Stimulated activated naive CD8-positive, alpha-beta T cell treated with anti-CD3 and anti-CD28 coated beads, Interleukin-15, Interleukin-2, amounts not matched to agents 100 ng/mL and 50 ng/mL, for 24 hours (primary cell): ENCODE results near the gene PCBP1.
"Not testable (repeated sequence)": the region's sequence is repeated elsewhere in the genome, so short reads cannot be mapped to it uniquely, and the experiment has no call there.

Experiments used
- H3K27ac Mint-ChIP-seq: one replicate; pipeline ENCODE4 v1.8.0; 2021; ENCODE audit warnings: mild to moderate bottlenecking, mixed read lengths
- H3K27me3 Mint-ChIP-seq: one replicate; pipeline ENCODE4 v1.8.0; 2021; ENCODE audit warnings: mixed read lengths
- H3K36me3 Mint-ChIP-seq: one replicate; pipeline ENCODE4 v1.8.0; 2021; ENCODE audit warnings: low read depth, mixed read lengths
- H3K4me1 Mint-ChIP-seq: one replicate; pipeline ENCODE4 v1.8.0; 2021; ENCODE audit warnings: low read depth, mixed read lengths
- H3K4me3 Mint-ChIP-seq: one replicate; pipeline ENCODE4 v1.8.0; 2021; ENCODE audit warnings: mild to moderate bottlenecking, mixed read lengths
- H3K9me3 Mint-ChIP-seq: one replicate; pipeline ENCODE4 v1.8.0; 2021; ENCODE audit warnings: mixed read lengths

The PCBP1 gene

DNA sequence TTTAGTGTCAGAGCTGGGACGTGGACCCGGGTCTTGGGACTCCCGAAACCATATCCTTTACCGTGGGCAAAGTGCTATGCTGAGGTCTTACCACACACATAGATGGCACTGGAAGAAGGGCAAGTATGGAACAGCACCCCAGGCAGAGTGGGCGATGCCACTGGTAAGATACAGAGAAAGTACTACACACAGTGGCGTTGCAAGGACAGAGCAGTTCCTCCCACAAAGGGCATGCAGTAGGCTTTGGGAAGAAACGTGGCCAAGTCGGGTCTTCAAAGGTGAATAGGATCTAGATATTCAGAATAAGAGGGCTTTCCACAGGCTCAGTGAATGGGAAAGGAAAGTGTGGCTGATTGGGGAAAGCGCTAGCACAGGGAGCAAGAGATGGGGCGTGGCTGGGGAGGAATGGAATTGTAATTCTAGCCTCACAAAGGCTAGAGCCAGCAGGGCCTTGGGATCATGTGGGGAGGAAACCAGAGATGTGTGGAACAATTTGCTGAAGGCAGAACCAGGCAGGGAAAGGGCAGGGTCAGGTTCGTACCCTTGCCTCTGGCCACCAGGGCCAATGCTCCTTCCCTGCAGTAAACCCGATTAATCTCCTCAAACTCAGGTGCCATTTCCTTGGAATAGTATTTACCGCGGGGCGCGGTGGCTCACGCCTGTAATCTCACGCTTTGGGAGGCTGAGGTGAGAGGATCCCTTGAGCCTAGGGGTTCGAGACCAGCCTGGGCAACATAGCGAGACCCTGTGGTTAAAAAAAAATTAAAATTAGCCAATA is 36.0 kb downstream of the PCBP1 start:
- H3K9me3 Mint-ChIP-seq, result no peaks in the 10 kb centered on the region
- peak overlapping the region; percentile 99 for H3K27ac Mint-ChIP-seq
- H3K4me1 Mint-ChIP-seq, result peaks cover 88% of the 10 kb centered on the region
- peak overlapping the region; percentile 92 for H3K4me3 Mint-ChIP-seq
- peaks cover 8% of the 10 kb centered on the region for H3K36me3 Mint-ChIP-seq
- no peaks in the 10 kb centered on the region for H3K27me3 Mint-ChIP-seq

DNA sequence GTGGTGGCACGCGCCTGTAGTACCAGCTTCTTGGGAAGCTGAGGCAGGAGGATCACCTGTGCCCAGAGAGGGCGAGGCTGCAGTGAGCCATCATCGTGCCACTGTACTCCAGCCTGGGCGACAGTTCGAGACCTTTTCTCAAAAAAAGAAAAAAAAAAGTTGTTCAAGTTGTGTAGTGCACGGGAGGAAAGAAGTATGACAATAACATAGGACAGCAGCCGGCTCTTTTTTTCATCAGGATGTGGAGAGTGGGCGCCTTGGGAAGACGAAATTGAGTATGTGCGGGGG is 36.5 kb downstream of the PCBP1 start:
- Mint-ChIP-seq H3K27ac (peak overlapping the region; percentile 99), H3K36me3 (peaks cover 8% of the 10 kb centered on the region), H3K4me1 (peaks cover 92% of the 10 kb centered on the region), H3K4me3 (peak overlapping the region; percentile 92), H3K9me3 (no peaks in the 10 kb centered on the region), H3K27me3 (no peaks in the 10 kb centered on the region)

DNA sequence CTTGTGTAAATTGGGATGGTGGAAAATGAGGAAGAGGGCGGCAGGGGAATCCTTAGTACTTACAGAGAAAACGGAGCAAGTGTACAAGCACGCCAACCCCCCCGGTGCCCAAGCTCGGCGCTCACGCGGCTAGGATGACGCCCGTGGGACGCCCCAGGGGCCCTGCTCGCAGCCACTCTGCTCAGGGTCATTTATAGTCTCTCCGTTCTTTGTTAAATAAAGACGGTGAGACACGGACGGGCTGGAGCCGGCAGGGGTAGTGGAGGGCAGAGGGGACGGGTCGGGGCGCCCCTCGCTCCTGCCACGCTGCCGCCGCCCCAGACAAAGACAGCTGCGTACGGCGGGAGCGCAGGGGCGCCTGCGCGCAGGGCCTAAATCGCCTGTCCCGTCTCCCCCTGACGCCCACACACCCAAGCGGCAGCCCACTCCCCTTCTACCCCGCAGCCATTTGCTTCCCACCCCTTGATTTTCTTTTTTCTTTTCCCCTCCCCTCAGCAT is 37.8 kb downstream of the PCBP1 start:
- peak overlapping the region; percentile 99 for H3K27ac Mint-ChIP-seq
- H3K4me1 Mint-ChIP-seq, result peaks cover 91% of the 10 kb centered on the region
- no peaks in the 10 kb centered on the region for H3K9me3 Mint-ChIP-seq
- H3K4me3 Mint-ChIP-seq, result peak overlapping the region; percentile 92
- H3K27me3 Mint-ChIP-seq, result no peaks in the 10 kb centered on the region
- peaks cover 10% of the 10 kb centered on the region for H3K36me3 Mint-ChIP-seq

DNA sequence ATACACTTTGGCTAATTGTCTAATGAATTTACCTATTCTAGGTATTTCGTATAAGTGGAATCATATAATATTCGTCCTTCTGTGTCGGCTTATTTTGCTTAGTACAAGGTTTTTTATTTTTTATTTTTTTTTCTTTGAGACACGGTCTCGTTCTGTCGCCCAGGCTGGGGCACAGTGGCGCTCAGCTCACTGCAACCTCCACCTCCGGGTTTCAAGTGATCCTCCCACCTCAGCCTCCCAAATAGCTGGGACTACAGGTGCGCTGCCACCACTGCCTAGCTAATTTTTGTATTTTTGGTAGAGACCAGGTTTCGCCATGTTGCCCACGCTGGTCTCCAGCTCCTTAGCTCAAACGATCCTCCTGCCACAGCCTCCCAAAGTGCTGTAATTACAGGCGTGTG is 38.2 kb downstream of the PCBP1 start:
- H3K27me3 Mint-ChIP-seq, result no peaks in the 10 kb centered on the region
- H3K27ac Mint-ChIP-seq, result peak overlapping the region; percentile 99
- peaks cover 11% of the 10 kb centered on the region for H3K36me3 Mint-ChIP-seq
- peak overlapping the region; percentile 92 for H3K4me3 Mint-ChIP-seq
- peaks cover 91% of the 10 kb centered on the region for H3K4me1 Mint-ChIP-seq
- H3K9me3 Mint-ChIP-seq, result no peaks in the 10 kb centered on the region

DNA sequence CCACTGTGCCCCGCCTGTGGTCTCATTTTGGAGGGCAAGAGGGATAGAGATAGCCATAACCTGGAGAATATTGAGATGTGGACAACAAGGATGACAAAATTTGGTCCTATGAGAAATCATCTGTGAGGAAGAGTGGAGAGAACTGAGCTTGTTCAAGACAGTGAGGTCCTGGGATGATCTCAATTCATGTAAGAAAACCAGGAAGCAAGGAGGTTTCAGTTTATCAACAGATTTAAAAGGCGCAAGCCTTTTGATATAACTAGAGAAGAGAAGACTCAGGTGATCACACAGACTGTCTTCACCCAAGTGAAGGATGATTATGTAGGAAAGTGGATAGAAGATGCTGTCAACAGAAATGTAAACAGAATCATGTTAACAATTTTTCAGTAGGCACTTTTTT is 39.1 kb downstream of the PCBP1 start:
- Mint-ChIP-seq H3K27me3 (no peaks in the 10 kb centered on the region), H3K36me3 (peaks cover 11% of the 10 kb centered on the region), H3K4me3 (peak overlapping the region; percentile 92), H3K4me1 (peaks cover 93% of the 10 kb centered on the region), H3K27ac (peak overlapping the region; percentile 99), H3K9me3 (no peaks in the 10 kb centered on the region)

DNA sequence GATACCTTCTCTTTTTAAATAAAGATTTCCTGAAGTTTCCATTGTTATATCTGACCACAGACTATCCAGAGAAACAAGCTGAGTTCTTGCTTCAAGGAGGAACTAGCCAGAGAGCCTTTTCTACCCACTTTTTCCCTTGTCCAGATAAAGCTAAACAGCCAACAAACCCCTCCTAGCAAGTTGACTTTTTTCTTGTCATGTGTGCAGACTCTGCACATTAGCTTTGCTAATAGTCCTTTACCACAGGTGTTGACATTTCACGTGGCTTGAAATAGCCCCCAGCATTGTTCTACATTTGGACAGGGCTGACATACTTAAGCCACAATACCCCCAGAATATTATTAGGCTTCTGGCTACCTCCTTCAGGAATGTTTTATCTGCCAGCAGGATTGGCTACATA is 40.7 kb downstream of the PCBP1 start:
- Mint-ChIP-seq H3K4me3 (no peak overlapping the region), H3K27ac (peak overlapping the region; percentile 18), H3K9me3 (no peaks in the 10 kb centered on the region), H3K36me3 (peaks cover 11% of the 10 kb centered on the region), H3K4me1 (peaks cover 91% of the 10 kb centered on the region), H3K27me3 (no peaks in the 10 kb centered on the region)

DNA sequence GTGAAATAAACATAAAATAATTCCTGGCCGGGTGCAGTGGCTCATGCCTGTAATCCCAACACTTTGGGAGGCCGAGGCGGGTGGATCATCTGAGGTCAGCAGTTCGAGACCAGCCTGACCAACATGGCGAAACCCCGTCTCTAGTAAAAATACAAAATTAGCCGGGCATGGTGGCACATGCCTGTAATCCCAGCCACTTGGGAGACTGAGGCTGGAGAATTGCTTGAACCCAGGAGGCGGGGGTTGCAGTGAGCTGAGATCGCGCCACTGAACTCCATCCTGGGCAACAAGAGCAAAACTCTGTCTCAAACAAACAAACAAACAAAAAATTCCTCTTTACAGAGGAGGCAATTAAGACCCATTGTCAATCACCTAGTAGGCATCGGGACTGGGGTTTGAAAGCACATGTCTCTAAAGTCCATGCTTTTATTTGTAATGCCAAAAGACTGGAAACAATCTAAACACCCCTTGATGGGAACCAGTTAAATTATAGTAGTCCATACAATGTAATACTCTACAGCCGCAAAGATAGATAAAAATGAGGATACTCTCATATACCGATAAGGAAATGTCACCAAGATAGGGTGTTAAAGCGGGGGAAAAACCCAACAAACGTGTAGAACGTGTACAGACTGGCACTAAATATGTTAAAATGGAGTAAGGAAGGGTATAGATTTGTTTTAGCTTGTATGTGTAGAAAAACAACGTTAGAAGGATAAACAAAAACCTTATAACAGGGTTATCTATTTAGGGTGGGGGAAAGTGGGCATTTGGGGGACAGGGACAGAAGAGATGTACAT is 44.3 kb downstream of the PCBP1 start:
- H3K4me3 Mint-ChIP-seq, result peak overlapping the region; percentile 96
- H3K27me3 Mint-ChIP-seq, H3K36me3 Mint-ChIP-seq, H3K9me3 Mint-ChIP-seq: not testable (repeated sequence)
- peaks cover 92% of the 10 kb centered on the region for H3K4me1 Mint-ChIP-seq
- peak overlapping the region; percentile 100 for H3K27ac Mint-ChIP-seq

DNA sequence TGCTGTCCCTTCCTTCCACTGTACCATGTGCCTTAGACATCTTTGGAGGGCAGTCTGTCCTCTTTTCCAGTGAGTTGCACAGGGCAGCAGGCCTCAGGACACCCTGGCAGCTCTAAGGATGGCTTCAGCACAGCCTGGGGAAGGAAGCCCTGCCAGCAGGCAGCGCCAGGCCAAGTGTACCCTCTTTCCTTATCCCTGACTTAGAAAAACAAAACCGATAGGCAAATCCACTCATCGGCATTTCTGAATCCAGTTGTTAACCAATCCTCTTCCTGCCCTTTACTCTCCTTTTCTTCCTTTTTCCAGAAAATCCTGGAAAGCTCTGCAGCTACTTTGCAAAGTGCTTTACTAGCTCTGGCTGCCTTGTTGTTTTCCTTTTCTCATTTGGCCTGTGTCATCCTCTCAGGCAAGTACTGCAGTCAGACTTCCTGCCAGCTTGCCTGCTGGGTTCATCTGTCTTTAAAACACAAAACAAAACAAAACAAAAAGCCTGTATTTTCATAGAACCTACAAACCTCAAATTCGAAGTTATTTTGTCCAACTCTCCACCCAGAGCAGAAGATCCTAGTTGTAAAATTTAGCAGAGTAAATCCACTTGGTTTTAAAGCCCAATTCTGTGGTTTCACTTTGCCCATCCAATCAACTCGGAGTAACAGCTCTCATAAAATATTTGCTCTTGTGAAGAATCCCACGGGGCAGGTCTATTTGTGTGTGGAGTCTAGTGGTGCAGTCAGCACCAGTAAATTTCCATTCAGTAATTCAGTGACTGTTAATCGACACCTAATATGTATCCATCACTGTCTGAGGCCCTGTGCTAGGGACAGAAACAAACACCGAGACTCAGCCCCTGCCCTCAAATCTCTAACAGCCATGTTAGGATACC is 45.2 kb downstream of the PCBP1 start:
- no peaks in the 10 kb centered on the region for H3K9me3 Mint-ChIP-seq
- H3K36me3 Mint-ChIP-seq, result peaks cover 9% of the 10 kb centered on the region
- peak overlapping the region; percentile 100 for H3K27ac Mint-ChIP-seq
- H3K4me1 Mint-ChIP-seq, result peaks cover 92% of the 10 kb centered on the region
- peak overlapping the region; percentile 96 for H3K4me3 Mint-ChIP-seq
- no peaks in the 10 kb centered on the region for H3K27me3 Mint-ChIP-seq

DNA sequence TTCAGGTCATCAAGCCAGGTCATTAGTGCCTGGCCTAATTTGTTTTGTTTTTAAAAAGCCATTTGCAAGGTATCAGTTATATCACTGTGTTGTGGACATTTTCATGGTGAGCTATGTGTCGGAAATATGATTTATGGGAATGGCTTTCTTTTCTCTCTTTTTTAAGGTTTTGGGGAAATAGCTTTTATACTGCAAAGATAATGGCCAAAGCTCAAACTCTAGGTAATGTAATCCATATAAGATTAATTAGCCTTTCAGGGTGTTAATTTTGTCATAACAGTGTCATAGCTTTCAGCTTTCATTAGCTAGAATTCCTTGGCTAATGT is 45.8 kb downstream of the PCBP1 start:
- Mint-ChIP-seq H3K4me1 (peaks cover 92% of the 10 kb centered on the region), H3K9me3 (no peaks in the 10 kb centered on the region), H3K27me3 (no peaks in the 10 kb centered on the region), H3K36me3 (peaks cover 10% of the 10 kb centered on the region), H3K4me3 (peak overlapping the region; percentile 96), H3K27ac (peak overlapping the region; percentile 100)

DNA sequence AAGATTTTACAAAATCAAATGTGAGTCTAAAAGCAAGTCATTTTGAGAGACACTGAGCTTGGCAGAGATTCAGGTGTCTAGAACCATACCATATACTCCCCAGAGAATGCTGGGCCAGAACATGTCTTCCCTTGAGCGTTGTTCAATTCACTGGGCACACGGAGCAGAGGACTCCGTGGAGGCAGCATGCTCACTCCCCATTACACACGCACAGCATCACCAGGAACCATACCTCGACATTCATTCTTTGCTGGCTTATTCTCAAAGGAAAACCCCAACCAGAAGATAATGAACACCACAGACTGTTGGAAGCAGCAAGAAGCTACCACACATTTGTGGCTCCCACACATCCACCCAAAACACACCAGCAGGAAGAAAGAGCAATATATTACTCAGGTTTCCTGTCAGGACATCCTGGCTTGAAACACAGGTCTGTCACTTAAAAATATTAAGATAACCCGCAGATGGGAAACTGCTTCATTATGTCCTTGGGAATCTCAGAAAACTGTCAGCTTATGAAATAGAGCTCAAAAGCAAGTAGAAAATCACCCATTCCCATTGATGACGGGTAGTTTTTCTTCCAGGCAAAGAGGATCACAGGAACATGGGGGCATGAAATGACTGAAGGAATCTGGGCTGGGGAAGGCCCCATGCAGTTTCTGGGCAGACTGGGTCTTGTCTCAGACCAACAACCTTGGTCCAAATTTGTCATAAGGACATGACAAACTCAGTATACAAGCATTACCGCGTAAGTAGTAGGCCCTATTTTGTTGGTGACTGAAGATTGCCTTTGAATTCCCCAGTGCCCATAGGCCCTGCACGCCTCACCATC is 46.4 kb downstream of the PCBP1 start:
- no peaks in the 10 kb centered on the region for H3K27me3 Mint-ChIP-seq
- no peaks in the 10 kb centered on the region for H3K9me3 Mint-ChIP-seq
- H3K4me1 Mint-ChIP-seq, result peaks cover 89% of the 10 kb centered on the region
- H3K4me3 Mint-ChIP-seq, result peak overlapping the region; percentile 96
- H3K27ac Mint-ChIP-seq, result peak overlapping the region; percentile 100
- peaks cover 10% of the 10 kb centered on the region for H3K36me3 Mint-ChIP-seq

DNA sequence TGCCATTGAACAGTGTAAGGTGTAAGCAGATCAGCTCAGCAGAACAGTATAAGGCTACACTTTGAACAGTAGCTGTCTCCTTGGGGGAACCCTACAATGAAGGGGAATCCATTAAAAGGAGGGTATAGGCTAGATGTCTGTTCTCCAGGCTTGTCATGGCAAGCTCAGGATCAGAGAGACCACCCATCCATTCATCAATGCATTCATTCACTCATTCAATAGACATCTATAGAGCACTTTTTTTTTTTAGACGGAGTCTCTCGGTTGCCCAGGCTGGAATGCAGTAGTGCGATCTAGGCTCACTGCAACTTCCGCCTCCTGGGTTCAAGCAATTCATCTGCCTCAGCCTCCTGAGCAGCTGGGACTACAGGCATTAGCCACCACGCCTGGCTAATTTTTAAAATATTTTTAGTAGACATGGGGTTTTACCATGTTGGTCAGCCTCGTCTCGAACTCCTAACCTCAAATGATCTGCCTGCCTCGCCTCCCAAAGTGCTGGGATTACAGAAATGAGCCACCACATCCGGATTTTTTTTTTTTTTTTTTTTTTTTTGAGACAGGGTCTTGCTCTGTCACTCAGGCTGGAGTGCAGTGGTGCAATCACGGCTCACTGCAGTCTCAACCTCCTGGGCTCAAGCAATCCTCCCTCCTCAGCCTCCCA is 47.2 kb downstream of the PCBP1 start:
- not testable (repeated sequence) for H3K36me3 Mint-ChIP-seq, H3K9me3 Mint-ChIP-seq, H3K27me3 Mint-ChIP-seq
- peaks cover 89% of the 10 kb centered on the region for H3K4me1 Mint-ChIP-seq
- peak overlapping the region; percentile 96 for H3K4me3 Mint-ChIP-seq
- H3K27ac Mint-ChIP-seq, result peak overlapping the region; percentile 100
